Sigmoid colon (tissue), 7 donors: Measurements from ENCODE around the gene ATG4B. TPM values are rescaled to one million over a fixed set of nuclear protein-coding genes. Genes with fewer than 3 reads are reported as not detected.

Source experiments
- DNase-seq: peaks from one replicate; pipeline ENCODE4 v3.0.0-alpha.2; 2019
- H3K27ac ChIP-seq, 4 donors: fragments of 200-600 bp; sonication (generic); one replicate each; pipeline ENCODE4 v1.5.1; 2016 to 2019; ENCODE audit warnings: mild to moderate bottlenecking in 1 of 4
- H3K27me3 ChIP-seq, 3 donors: fragments of 200-600 bp; sonication (generic); one replicate each; pipeline ENCODE4 v1.5.1; 2019; ENCODE audit warnings: mild to moderate bottlenecking in 1 of 3
- H3K36me3 ChIP-seq, 4 donors: fragments of 200-600 bp; sonication (generic); one replicate each; pipeline ENCODE4 v1.5.1; 2016 to 2019
- H3K4me1 ChIP-seq, 4 donors: fragments of 200-600 bp; sonication (generic); one replicate each; pipeline ENCODE4 v1.5.1; 2017 to 2019
- H3K4me3 ChIP-seq, 4 donors: fragments of 200-600 bp; sonication (generic); one replicate each; pipeline ENCODE4 v1.5.1; 2017 to 2019; ENCODE audit warnings: mild to moderate bottlenecking in 2 of 4, moderate library complexity in 1 of 4
- H3K9me3 ChIP-seq, 4 donors: fragments of 200-600 bp in 3 of 4; sonication (generic) in 3 of 4; one replicate each; pipeline versions ENCODE4 v1.5.1 to v1.6.1; 2013 to 2019
- EP300 ChIP-seq, 4 donors: sonication (generic); formaldehyde crosslinking; IDR thresholded peaks; one replicate each; pipeline ENCODE4 v1.6.1; 2017; ENCODE audit warnings: antibody characterized with exemption in 4 of 4
- POLR2A ChIP-seq, 2 donors: fragments of 450-650 bp; IDR thresholded peaks; one replicate each; pipeline ENCODE4 v1.6.1; 2016; ENCODE audit warnings: antibody characterized with exemption in 2 of 2, mild to moderate bottlenecking in 2 of 2, moderate library complexity in 2 of 2
- POLR2AphosphoS5 ChIP-seq, 4 donors: sonication (generic); formaldehyde crosslinking; IDR thresholded peaks; one replicate each; pipeline ENCODE4 v1.6.1; 2017; ENCODE audit warnings: antibody characterized with exemption in 4 of 4
- WGBS, 2 donors: extraction: QIAGEN DNeasy Blood & Tissue Kit; methylation state at CpG; one replicate each; pipeline ENCODE4 v1.1.7; 2013; 5-methylcytosine and 5-hydroxymethylcytosine counted together
- intact Hi-C: fragments of 100-400 bp; cut with DNase I; formaldehyde crosslinking; loops from one replicate; pipeline ENCODE4 v1.15.1; 2023
- polyA plus RNA-seq, 3 donors: library from polyadenylated mRNA; stranded (reverse); fragments of 200-250 nt; gene quantifications; one replicate each; pipeline ENCODE4 v1.2.3, GENCODE V29; 2013
- total RNA-seq, 4 donors: library from RNA; depleted of rRNA; stranded (reverse); fragments of >200 nt; gene quantifications; one replicate each; pipeline ENCODE4 v1.1.0, GENCODE V29; 2016
- TF ChIP-seq, protein P1 (sequence below), 4 experiments: fragments of 450-650 bp in 3 of 4; fragments of 200-600 bp in 1 of 4; IDR thresholded peaks; one replicate each; pipeline ENCODE4 v1.5.1; 2016 to 2019; ENCODE audit warnings: antibody characterized with exemption in 4 of 4, mild to moderate bottlenecking in 3 of 4, moderate library complexity in 2 of 4
- donor health status: healthy with polysubstance abuse.
- donor health status: Bipolar disorder and iron deficiency.
- donor health status: healthy.

Gene ATG4B
- total and polyA plus RNA-seq, 7 donors, result 27.6 to 70.7 (median 40.3) TPM

DNA sequence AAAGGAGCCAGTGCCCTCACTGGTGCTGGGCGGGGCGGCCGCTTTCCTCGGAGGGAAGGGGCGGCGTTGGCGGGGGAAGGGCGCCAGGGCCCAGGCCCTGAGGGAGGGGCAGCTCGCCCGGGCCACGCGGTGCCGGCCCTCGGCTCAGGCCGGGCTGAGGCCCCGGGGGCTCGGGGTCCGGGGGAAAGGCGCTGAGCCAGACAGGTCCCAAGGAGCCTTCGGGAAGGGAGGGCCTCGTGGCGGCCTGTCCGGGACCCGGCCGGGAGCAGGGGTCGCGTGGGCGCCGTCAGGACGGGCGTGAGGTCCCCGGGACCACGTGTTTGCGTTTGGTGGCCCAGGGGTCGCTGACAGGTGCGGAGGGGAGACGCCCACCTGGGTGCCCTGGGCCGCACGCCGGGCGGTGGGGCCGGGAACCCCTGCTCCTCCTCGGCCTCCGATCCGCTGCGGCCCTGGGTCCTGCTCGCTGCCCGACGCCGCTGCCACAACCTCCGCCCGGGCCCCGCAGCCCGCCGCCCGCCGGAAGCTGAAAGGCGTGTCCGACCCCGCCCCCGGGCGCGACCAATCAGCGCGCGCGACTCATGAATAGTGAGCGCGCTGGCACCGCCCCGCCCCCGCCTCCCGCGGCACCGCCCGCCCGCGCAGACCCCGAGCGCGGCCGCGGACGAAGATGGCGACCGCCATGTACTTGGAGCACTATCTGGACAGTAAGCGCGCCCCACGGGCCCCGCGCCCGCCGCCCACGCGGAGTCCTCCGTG is 64.1 kb downstream of the ATG4B start, which contains the start of gene ING5:
ING5 (plus strand) TSS at position 641 of the 756 bp plus-strand sequence; CDS start at position 668, 27 bp downstream.
- peak; percentile 36 to 37 for TF ChIP-seq POLR2A (IDR thresholded peaks at IDR 0.05)
- TF ChIP-seq EP300 (IDR thresholded peaks at IDR 0.05), result no peak
- TF ChIP-seq, protein P1, sequence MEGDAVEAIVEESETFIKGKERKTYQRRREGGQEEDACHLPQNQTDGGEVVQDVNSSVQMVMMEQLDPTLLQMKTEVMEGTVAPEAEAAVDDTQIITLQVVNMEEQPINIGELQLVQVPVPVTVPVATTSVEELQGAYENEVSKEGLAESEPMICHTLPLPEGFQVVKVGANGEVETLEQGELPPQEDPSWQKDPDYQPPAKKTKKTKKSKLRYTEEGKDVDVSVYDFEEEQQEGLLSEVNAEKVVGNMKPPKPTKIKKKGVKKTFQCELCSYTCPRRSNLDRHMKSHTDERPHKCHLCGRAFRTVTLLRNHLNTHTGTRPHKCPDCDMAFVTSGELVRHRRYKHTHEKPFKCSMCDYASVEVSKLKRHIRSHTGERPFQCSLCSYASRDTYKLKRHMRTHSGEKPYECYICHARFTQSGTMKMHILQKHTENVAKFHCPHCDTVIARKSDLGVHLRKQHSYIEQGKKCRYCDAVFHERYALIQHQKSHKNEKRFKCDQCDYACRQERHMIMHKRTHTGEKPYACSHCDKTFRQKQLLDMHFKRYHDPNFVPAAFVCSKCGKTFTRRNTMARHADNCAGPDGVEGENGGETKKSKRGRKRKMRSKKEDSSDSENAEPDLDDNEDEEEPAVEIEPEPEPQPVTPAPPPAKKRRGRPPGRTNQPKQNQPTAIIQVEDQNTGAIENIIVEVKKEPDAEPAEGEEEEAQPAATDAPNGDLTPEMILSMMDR (IDR thresholded peaks at IDR 0.05), result peak in 1 of 4 experiments; percentile 6
- peak; percentile 50 to 87 (median 70) for TF ChIP-seq POLR2AphosphoS5 (IDR thresholded peaks at IDR 0.05)
- intact Hi-C loops, result loop anchor here (2.0 to 10.0 kb wide), 6 partner anchors 15 to 347 kb away; partner anchors contain the start of genes ATG4B, D2HGDH, DTYMK and FARP2

DNA sequence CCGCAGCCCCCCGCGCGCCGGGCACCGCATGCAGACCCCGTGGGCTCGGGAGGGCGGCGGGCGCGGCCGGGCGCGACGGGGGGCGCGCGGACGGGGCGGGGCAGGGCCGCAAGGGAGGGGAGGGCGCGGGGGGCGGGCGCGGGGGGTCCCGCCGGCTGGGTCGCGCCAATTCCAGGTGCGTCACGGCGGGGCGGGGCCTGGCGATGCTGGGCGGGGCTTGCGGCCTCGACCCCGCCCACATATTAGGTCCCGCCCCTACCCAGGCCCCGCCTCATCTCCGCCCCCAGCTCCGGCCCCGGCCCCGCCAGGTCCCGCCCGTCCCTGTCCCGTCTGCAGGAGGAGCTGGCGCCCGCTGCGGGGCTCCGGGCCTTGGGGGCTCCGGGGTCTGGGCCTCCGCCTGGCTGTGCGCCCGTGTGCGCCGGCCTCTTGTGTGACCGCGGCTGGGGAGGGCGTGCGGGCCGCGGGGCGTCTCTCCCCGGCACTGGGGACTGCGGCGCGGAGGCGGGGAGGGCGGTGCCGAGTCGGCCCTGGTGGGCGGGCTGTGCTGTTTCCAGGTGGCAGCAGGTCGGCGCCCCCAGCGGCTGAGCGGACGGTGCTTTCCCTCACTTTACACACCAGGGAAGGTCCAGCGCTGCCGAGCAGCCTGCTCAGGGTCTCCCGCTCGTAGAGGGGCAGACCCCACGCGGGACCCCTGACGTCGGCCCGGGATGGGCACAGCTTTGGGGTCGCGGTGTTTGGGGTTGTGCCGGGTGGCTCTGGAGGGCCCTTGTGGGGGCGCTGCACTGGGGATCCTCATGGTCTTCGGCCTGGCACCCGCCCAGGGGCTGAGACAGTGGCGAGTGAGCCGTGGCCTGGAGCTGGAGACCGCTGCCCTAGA is 64.9 kb downstream of the ATG4B start:
- 1% methylated on average over 96 to 98 of the region's 98 CpGs for WGBS, 2 donors
- intact Hi-C loops, result loop anchor here (2.0 to 10.0 kb wide), 5 partner anchors 32 to 348 kb away; partner anchors contain the start of genes ATG4B, D2HGDH, FARP2 and STK25
- H3K4me1 ChIP-seq, result peaks cover 0 to 25% (median 18%) of the 10 kb centered on the region in 4 donors
- no peak for TF ChIP-seq EP300 (IDR thresholded peaks at IDR 0.05)
- TF ChIP-seq, protein P1 (IDR thresholded peaks at IDR 0.05), result peak in 1 of 4 experiments; percentile 23
- H3K4me3 ChIP-seq, result peak overlapping the region; percentile 67 to 91 (median 86)
- peak; percentile 94 for DNase-seq
- no peaks in the 10 kb centered on the region for H3K27me3 ChIP-seq
- H3K27ac ChIP-seq, result peak overlapping the region; percentile 86 to 95 (median 93)
- no peaks in the 10 kb centered on the region for H3K9me3 ChIP-seq
- peaks cover 7 to 31% (median 11%) of the 10 kb centered on the region in 4 donors for H3K36me3 ChIP-seq

More for the DNA sequence above, 64.1 kb downstream of the ATG4B start, which contains the start of gene ING5:
- Histone ChIP-seq H3K4me3 (peak within 1 kb of the TSS; percentile 67 to 91 (median 86)), H3K4me1 (peaks cover 0 to 25% (median 18%) of the 10 kb centered on the region in 4 donors), H3K36me3 (peaks cover 4 to 23% (median 7%) of the 10 kb centered on the region in 4 donors), H3K27me3 (no peaks in the 10 kb centered on the region), H3K27ac (peak within 1 kb of the TSS; percentile 86 to 95 (median 93)), H3K9me3 (no peaks in the 10 kb centered on the region)
- 1% methylated on average over 96 of the region's 96 CpGs for WGBS, 2 donors
- peak; percentile 98 for DNase-seq

DNA sequence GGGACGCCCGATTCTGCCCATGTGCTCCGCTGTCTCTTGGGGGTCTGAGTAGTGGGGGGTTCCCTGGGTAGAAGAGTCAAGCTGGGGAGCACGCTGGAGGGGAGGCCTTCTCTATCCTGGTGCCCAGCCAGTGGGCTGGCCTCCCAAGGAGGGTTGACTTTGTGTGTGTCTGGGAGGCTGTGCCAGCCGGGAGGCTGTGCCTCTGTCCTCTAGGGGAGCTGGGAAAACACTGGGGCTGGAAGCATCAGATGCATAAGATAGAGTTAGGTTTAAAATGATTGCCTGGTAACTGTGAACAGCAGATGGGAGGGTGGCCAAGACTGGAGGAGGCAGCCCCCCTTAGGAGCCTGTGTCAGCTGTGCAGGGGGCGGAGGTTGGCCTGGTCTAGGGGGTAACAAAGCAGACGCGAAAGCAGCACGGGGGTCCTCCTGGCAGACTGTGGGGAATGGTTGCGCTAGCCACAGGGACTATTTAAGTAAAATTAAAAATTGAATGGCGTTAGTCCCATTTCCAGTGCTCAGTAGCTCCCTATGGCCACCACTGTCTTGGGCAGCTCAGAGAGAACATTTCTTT is 65.6 kb downstream of the ATG4B start:
- DNase-seq, result no peak
- Histone ChIP-seq H3K27me3 (no peaks in the 10 kb centered on the region), H3K4me3 (peak overlapping the region; percentile 54 to 91 (median 86)), H3K9me3 (no peaks in the 10 kb centered on the region), H3K27ac (peak overlapping the region; percentile 86 to 95 (median 93)), H3K4me1 (peaks cover 0 to 25% (median 18%) of the 10 kb centered on the region in 4 donors), H3K36me3 (peaks cover 7 to 38% (median 12%) of the 10 kb centered on the region in 4 donors)
- 46 to 48% methylated on average over 11 of the region's 11 CpGs for WGBS, 2 donors
- intact Hi-C loops, result loop anchor here (2.0 to 10.0 kb wide), 5 partner anchors 32 to 348 kb away; partner anchors contain the start of genes ATG4B, D2HGDH, FARP2 and STK25
- TF ChIP-seq EP300 (IDR thresholded peaks at IDR 0.05), result no peak
- TF ChIP-seq, protein P1 (IDR thresholded peaks at IDR 0.05), result no peak
- TF ChIP-seq POLR2A (IDR thresholded peaks at IDR 0.05), result no peak
- no peak for TF ChIP-seq POLR2AphosphoS5 (IDR thresholded peaks at IDR 0.05)

DNA sequence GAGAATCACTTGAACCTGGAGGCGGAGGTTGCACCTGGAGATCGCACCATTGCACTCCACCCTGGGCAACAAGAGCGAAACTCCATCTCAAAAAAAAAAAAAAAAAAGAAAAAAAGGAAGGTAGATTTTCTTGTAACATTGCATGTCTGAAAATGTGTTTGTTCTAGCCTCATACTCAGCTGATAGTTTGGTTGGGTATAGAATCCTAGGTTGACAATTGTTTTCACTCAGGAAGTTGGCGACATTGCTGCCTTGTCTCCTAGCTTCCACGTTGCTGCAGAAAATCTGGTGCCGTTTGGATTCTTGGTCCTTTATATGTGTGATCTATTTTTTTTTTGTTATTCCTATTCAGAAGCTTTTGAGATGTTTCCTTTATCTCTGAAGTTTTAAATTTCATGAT is 69.0 kb downstream of the ATG4B start:
- H3K9me3 ChIP-seq, result no peaks in the 10 kb centered on the region
- no peaks in the 10 kb centered on the region for H3K27me3 ChIP-seq
- TF ChIP-seq, protein P1 (IDR thresholded peaks at IDR 0.05), result no peak
- TF ChIP-seq EP300 (IDR thresholded peaks at IDR 0.05), result no peak
- TF ChIP-seq POLR2A (IDR thresholded peaks at IDR 0.05), result no peak
- TF ChIP-seq POLR2AphosphoS5 (IDR thresholded peaks at IDR 0.05), result no peak
- intact Hi-C loops, result loop anchor here (10.0 kb wide), 1 partner anchor 352 kb away; the partner anchor contains the start of gene FARP2
- peaks cover 7 to 72% (median 34%) of the 10 kb centered on the region in 4 donors for H3K36me3 ChIP-seq
- no peak for DNase-seq
- peaks cover 0 to 14% (median 13%) of the 10 kb centered on the region in 4 donors for H3K4me1 ChIP-seq
- no peak overlapping the region for H3K4me3 ChIP-seq
- no peak overlapping the region for H3K27ac ChIP-seq
- 97 to 99% methylated on average over 6 of the region's 6 CpGs for WGBS, 2 donors
